Neuronal stem cell (in vitro differentiated cells): ENCODE results near the gene IFT122.

Experiments used
- DNase-seq: peaks from one replicate; pipeline ENCODE4 v3.0.0-alpha.2; 2013; ENCODE audit warnings: low spot score
- H2AFZ ChIP-seq: one replicate; pipeline ENCODE4 v1.6.1; 2013; ENCODE audit warnings: mild to moderate bottlenecking, low read length, inconsistent platforms
- H2AK5ac ChIP-seq: 2 replicates; pipeline ENCODE4 v1.6.1; 2013; ENCODE audit warnings: low read depth, mild to moderate bottlenecking, inconsistent platforms, low read length, moderate library complexity, mixed read lengths
- H2BK120ac ChIP-seq: 2 replicates; pipeline ENCODE4 v1.6.1; 2013; ENCODE audit warnings: low read depth, mild to moderate bottlenecking, inconsistent platforms, low read length, moderate library complexity, mixed read lengths
- H2BK12ac ChIP-seq: one replicate; pipeline ENCODE4 v1.6.1; 2013; ENCODE audit warnings: low read length, inconsistent platforms
- H2BK15ac ChIP-seq: 2 replicates; pipeline ENCODE4 v1.6.1; 2013; ENCODE audit warnings: mild to moderate bottlenecking, low read length, inconsistent platforms, mixed read lengths
- H2BK5ac ChIP-seq: one replicate; pipeline ENCODE4 v1.6.1; 2013; ENCODE audit warnings: inconsistent platforms, mild to moderate bottlenecking, low read length, moderate library complexity
- H3K14ac ChIP-seq: one replicate; pipeline ENCODE4 v1.6.1; 2013; ENCODE audit warnings: low read length, inconsistent platforms
- H3K18ac ChIP-seq: 2 replicates; pipeline ENCODE4 v1.6.1; 2013; ENCODE audit warnings: low read length, inconsistent platforms
- H3K23ac ChIP-seq: 2 replicates; pipeline ENCODE4 v1.6.1; 2013; ENCODE audit warnings: low read depth, mild to moderate bottlenecking, mixed read lengths, low read length, inconsistent platforms; ENCODE audit not compliant: poor library complexity
- H3K27ac ChIP-seq: replicated peaks from 3 replicates; pipeline ENCODE4 v1.5.1; 2013; ENCODE audit warnings: low read length, inconsistent platforms
- H3K27me3 ChIP-seq, 3 experiments: 2 replicates each; pipeline ENCODE4 v1.6.1; 2013; ENCODE audit warnings: low read length in 3 of 3, mild to moderate bottlenecking in 2 of 3, inconsistent platforms in 1 of 3, low read depth in 1 of 3, mixed read lengths in 1 of 3, moderate library complexity in 1 of 3; ENCODE audit not compliant: control insufficient read depth in 3 of 3, insufficient read depth in 3 of 3
- H3K36me3 ChIP-seq, 2 donors: replicated peaks in 1 of 2; 2 replicates each; pipeline ENCODE4 v1.6.1; 2013; ENCODE audit warnings: low read length in 2 of 2; ENCODE audit not compliant: control insufficient read depth in 2 of 2, insufficient read depth in 2 of 2
- H3K4ac ChIP-seq: 2 replicates; pipeline ENCODE4 v1.6.1; 2013; ENCODE audit warnings: inconsistent platforms, mild to moderate bottlenecking, low read length, moderate library complexity
- H3K4me1 ChIP-seq, 2 donors: 1 replicate in 1 of 2; 2 replicates in 1 of 2; pipeline ENCODE4 v1.6.1; 2013; ENCODE audit warnings: low read length in 2 of 2, low read depth in 1 of 2; ENCODE audit not compliant: control insufficient read depth in 2 of 2, insufficient read depth in 1 of 2
- H3K4me2 ChIP-seq: one replicate; pipeline ENCODE4 v1.6.1; 2013; ENCODE audit warnings: mild to moderate bottlenecking, low read length, inconsistent platforms; ENCODE audit not compliant: insufficient read depth, poor library complexity, severe bottlenecking
- H3K4me3 ChIP-seq, 2 donors: 2 replicates each; pipeline ENCODE4 v1.5.1; 2013; ENCODE audit warnings: low read length in 2 of 2, mild to moderate bottlenecking in 2 of 2, inconsistent platforms in 1 of 2, moderate library complexity in 1 of 2
- H3K79me1 ChIP-seq: one replicate; pipeline ENCODE4 v1.6.1; 2013; ENCODE audit warnings: low read depth, mild to moderate bottlenecking, inconsistent platforms, low read length, moderate library complexity
- H3K9ac ChIP-seq: one replicate; pipeline ENCODE4 v1.6.1; 2013; ENCODE audit warnings: mild to moderate bottlenecking, low read depth, low read length, inconsistent platforms; ENCODE audit not compliant: poor library complexity
- H3K9me3 ChIP-seq, 2 donors: replicated peaks in 1 of 2; 2 replicates each; pipeline versions ENCODE3 to v1.6.1; 2013; ENCODE audit warnings: low read length in 2 of 2, mild to moderate bottlenecking in 2 of 2, inconsistent platforms in 1 of 2, low read depth in 1 of 2, mixed read lengths in 1 of 2, moderate library complexity in 1 of 2; ENCODE audit not compliant: control insufficient read depth in 2 of 2, insufficient read depth in 1 of 2
- H4K8ac ChIP-seq: one replicate; pipeline ENCODE4 v1.6.1; 2013; ENCODE audit warnings: low read depth, mild to moderate bottlenecking, inconsistent platforms, low read length, moderate library complexity
- H4K91ac ChIP-seq: one replicate; pipeline ENCODE4 v1.6.1; 2013; ENCODE audit warnings: low read length, low read depth, mild to moderate bottlenecking, inconsistent platforms; ENCODE audit not compliant: poor library complexity
- WGBS, 2 donors: extraction: QIAGEN DNeasy Blood & Tissue Kit; methylation state at CpG; one replicate each; pipeline ENCODE4 v1.1.7; 2013; ENCODE audit warnings: missing lambda C conversion rate in 2 of 2, mixed read lengths in 1 of 2; ENCODE audit not compliant: insufficient read length in 2 of 2, insufficient replicate concordance in 1 of 2; ENCODE audit errors: extremely low coverage in 2 of 2; 5-methylcytosine and 5-hydroxymethylcytosine counted together

Gene IFT122

DNA sequence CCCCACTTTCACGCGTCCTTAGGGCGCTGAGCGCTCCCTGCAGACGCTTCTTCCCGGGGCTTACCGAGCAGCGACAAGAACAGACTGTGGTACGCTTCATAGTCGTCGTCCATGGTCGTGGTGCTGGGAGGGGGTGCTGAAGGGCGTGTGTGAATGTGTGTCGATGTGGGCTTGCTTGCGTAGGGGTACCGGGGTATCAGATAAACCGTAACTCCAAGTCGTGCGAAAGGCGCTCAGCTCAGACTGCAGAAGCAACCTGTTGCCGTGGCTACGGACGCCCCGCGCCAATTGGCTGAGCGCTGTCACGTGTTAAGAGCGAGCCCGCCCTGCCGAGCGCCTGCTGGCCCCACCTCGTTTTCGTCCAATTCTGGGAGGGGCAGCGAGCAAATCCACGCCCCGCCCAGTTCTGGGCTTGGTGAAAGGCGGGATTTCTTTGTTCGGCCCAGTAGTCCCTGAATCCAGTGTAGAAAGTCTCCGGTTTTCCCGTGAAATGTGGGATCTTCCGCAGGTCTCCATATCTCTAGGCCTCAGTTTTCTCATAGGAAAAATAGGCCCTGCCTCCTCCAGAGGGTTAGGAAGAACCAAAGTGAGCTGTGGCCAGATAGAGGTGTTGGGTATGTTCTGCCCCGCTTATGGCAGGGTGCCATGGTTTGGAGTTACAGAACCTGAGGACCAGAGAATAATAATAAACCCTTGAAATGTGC is 11.5 kb upstream of the IFT122 start, which contains the start of gene EFCAB12:
EFCAB12 (minus strand) TSS at position 261 of the 704 bp plus-strand sequence; CDS start at position 113, 148 bp downstream.
- no peaks in the 10 kb centered on the region for H3K9me3 ChIP-seq
- H3K27ac ChIP-seq = peak within 1 kb of the TSS; percentile 61
- peak within 1 kb of the TSS; percentile 52 to 81 for H3K4me3 ChIP-seq
- H3K9ac ChIP-seq = peak within 1 kb of the TSS; percentile 94
- H2BK5ac ChIP-seq = no peak within 1 kb of the TSS
- no peak within 1 kb of the TSS for H2AK5ac ChIP-seq
- H2BK120ac ChIP-seq = no peak within 1 kb of the TSS
- no peak within 1 kb of the TSS for H4K91ac ChIP-seq
- H3K23ac ChIP-seq = peak within 1 kb of the TSS; percentile 46
- H3K4me1 ChIP-seq = peaks cover 11 to 18% of the 10 kb centered on the region in 2 donors
- H3K27me3 ChIP-seq = no peaks in the 10 kb centered on the region
- H2BK15ac ChIP-seq = no peak within 1 kb of the TSS
- H2BK12ac ChIP-seq = no peak within 1 kb of the TSS
- H2AFZ ChIP-seq = peak within 1 kb of the TSS; percentile 85
- peak; percentile 88 for DNase-seq
- H3K14ac ChIP-seq = no peak within 1 kb of the TSS
- no peak within 1 kb of the TSS for H3K4ac ChIP-seq
- H3K36me3 ChIP-seq = peaks cover 12 to 41% of the 10 kb centered on the region in 2 donors
- peak within 1 kb of the TSS; percentile 70 for H4K8ac ChIP-seq
- H3K18ac ChIP-seq = no peak within 1 kb of the TSS
- H3K79me1 ChIP-seq = no peaks in the 10 kb centered on the region
- no CpG with 5 or more reads among the region's 42 CpGs for WGBS, 2 donors
- H3K4me2 ChIP-seq = peak within 1 kb of the TSS; percentile 100

DNA sequence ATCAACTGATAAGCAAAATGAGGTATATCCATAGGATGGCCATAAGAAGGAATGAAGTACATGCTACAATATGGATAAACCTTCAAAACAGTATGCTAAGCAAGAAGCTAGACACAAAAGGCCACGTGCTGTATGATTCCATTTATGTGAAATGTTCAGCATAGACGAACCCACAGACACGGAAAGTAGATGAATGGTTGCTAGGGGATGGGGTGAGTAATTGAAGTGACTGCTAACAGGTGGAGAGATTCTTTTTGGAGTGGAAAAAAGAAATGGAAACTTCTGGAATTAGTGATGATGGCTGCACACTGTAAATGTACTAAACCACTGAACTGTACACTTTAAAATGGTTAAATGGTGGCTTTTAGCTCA is 11.0 kb upstream of the IFT122 start:
- Histone ChIP-seq H3K9ac (no peak overlapping the region), H3K27me3 (no peaks in the 10 kb centered on the region), H2BK5ac (no peak overlapping the region), H2BK120ac (no peak overlapping the region), H2AFZ (peak overlapping the region; percentile 85), H3K9me3 (no peaks in the 10 kb centered on the region), H3K36me3 (peaks cover 14 to 46% of the 10 kb centered on the region in 2 donors), H4K91ac (no peak overlapping the region), H2BK12ac (no peak overlapping the region), H3K4me2 (peak overlapping the region; percentile 45), H2BK15ac (no peak overlapping the region), H3K18ac (no peak overlapping the region), H2AK5ac (no peak overlapping the region), H3K4me1 (peaks cover 11 to 17% of the 10 kb centered on the region in 2 donors), H3K14ac (no peak overlapping the region), H3K4ac (no peak overlapping the region), H3K23ac (no peak overlapping the region), H3K27ac (no peak overlapping the region), H3K4me3 (peak overlapping the region in 1 of 2 donors; percentile 52), H4K8ac (no peak overlapping the region), H3K79me1 (no peaks in the 10 kb centered on the region)
- no peak for DNase-seq
- no CpG with 5 or more reads among the region's 3 CpGs for WGBS, 2 donors

DNA sequence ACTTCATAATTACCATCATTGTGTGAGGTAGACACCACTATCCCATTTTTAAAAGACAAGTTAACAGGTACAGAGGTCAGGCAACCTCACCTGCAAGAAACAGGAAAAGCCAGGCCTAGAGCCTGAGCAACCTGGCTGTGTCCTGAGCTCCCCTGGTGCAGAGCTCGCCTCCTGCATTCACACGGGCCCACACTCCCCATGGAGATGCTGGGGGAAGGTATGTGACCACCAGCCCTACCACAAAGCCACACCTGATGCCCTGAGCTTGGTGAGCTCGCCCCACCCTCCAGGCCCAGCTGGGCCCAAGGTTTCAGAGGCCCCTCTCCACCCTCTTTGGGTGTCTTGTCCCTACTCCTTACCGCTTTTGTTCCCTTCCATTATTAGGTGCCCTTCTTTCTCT is 10.4 kb upstream of the IFT122 start:
- no peak overlapping the region for H2AFZ ChIP-seq
- H4K91ac ChIP-seq = no peak overlapping the region
- H2BK5ac ChIP-seq = peak overlapping the region; percentile 2
- no peak overlapping the region for H3K4me3 ChIP-seq
- no peaks in the 10 kb centered on the region for H3K79me1 ChIP-seq
- no peak overlapping the region for H3K4ac ChIP-seq
- no CpG with 5 or more reads among the region's 4 CpGs for WGBS, 2 donors
- H3K4me1 ChIP-seq = peaks cover 11 to 16% of the 10 kb centered on the region in 2 donors
- no peak overlapping the region for H2BK15ac ChIP-seq
- H3K14ac ChIP-seq = no peak overlapping the region
- no peak overlapping the region for H2BK120ac ChIP-seq
- H4K8ac ChIP-seq = no peak overlapping the region
- peak overlapping the region; percentile 51 for H2AK5ac ChIP-seq
- H3K9ac ChIP-seq = no peak overlapping the region
- H3K23ac ChIP-seq = peak overlapping the region; percentile 35
- no peak for DNase-seq
- peaks cover 14 to 52% of the 10 kb centered on the region in 2 donors for H3K36me3 ChIP-seq
- no peak overlapping the region for H2BK12ac ChIP-seq
- H3K9me3 ChIP-seq = no peaks in the 10 kb centered on the region
- H3K27ac ChIP-seq = peak overlapping the region; percentile 1
- no peaks in the 10 kb centered on the region for H3K27me3 ChIP-seq
- H3K18ac ChIP-seq = no peak overlapping the region
- H3K4me2 ChIP-seq = no peak overlapping the region

DNA sequence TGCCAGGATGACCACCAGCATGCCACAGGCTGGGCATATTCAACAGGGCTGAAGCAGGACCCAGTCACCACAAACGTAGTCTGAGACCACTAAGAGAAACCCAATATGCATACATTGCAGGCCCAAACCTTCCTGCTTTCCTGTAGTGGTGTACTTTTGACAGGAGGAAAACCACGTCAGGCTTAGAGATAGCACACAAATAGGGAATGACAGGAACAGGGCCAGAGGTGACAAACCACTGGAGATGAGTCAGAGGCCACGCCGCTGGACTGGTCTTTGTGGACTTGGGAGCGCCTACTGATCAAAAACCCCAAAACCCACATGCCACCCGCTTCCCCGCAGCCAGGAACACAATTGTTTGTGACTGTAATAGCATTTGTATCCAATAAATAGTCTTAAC is 8.0 kb upstream of the IFT122 start:
- no peak overlapping the region for H4K8ac ChIP-seq
- no CpG with 5 or more reads among the region's 7 CpGs for WGBS, 2 donors
- no peak overlapping the region for H3K4me3 ChIP-seq
- no peaks in the 10 kb centered on the region for H3K9me3 ChIP-seq
- H2BK12ac ChIP-seq = no peak overlapping the region
- H4K91ac ChIP-seq = no peak overlapping the region
- no peak overlapping the region for H3K18ac ChIP-seq
- H3K27me3 ChIP-seq = no peaks in the 10 kb centered on the region
- H2BK5ac ChIP-seq = no peak overlapping the region
- peaks cover 11 to 12% of the 10 kb centered on the region in 2 donors for H3K4me1 ChIP-seq
- no peak overlapping the region for H2AFZ ChIP-seq
- no peak overlapping the region for H2BK15ac ChIP-seq
- peaks cover 20 to 76% of the 10 kb centered on the region in 2 donors for H3K36me3 ChIP-seq
- no peak overlapping the region for H2AK5ac ChIP-seq
- H3K9ac ChIP-seq = no peak overlapping the region
- no peak overlapping the region for H3K23ac ChIP-seq
- no peak overlapping the region for H3K27ac ChIP-seq
- H3K4me2 ChIP-seq = no peak overlapping the region
- DNase-seq = no peak
- no peak overlapping the region for H3K14ac ChIP-seq
- no peaks in the 10 kb centered on the region for H3K79me1 ChIP-seq
- no peak overlapping the region for H3K4ac ChIP-seq
- no peak overlapping the region for H2BK120ac ChIP-seq
